ENCODE measurements around the gene TMPRSS11F.
"Not testable (repeated sequence)": the region's sequence is repeated elsewhere in the genome, so short reads cannot be mapped to it uniquely, and the experiment has no call there.

TMPRSS11F gene

GRCh38 chr4:68129793-68130192, at the start of gene TMPRSS11F:
TMPRSS11F (minus strand) TSS chr4:68129869; CDS start chr4:68129820, 49 bp downstream.
- no peak for ATAC-seq

- ATAC-seq: no peak
Measured at GRCh38 chr4:68176904-68177303, 47.2 kb upstream of the TMPRSS11F start.

- no peak for ATAC-seq
Measured at GRCh38 chr4:68176500-68176899, 46.8 kb upstream of the TMPRSS11F start.

DNA sequence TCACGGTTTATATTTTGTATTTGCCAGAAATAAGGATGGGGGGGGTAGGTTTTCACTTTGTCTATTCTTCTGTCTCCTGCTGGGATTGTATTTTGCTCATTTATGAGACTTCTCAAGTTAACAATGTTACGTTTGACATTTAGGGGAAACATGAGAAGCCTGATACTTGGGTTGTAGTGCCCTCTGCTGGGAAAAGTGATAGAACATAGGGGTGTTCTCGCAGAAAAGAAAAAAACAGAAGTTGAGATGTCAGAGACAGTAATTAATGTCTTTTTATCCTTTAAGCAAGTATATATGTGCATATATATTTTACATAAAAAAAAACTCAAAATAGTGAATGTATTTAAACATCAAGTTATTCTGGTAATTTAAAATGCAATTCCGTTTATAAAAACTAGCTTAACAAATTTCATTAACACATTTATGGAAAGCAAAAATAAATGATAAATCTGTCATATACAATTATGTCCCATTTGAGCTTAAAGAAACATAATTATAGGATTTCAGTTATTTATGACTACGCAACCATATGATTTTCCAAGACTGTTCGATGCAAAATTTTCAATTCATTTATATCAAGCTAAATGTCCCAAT, 46.0 kb upstream of the TMPRSS11F start:
- ATAC-seq: no peak

GRCh38 chr4:68174389-68174788, 44.7 kb upstream of the TMPRSS11F start:
- ATAC-seq: not testable (repeated sequence)

GRCh38 chr4:68172147-68172546, 42.5 kb upstream of the TMPRSS11F start:
- ATAC-seq: not testable (repeated sequence)

DNA sequence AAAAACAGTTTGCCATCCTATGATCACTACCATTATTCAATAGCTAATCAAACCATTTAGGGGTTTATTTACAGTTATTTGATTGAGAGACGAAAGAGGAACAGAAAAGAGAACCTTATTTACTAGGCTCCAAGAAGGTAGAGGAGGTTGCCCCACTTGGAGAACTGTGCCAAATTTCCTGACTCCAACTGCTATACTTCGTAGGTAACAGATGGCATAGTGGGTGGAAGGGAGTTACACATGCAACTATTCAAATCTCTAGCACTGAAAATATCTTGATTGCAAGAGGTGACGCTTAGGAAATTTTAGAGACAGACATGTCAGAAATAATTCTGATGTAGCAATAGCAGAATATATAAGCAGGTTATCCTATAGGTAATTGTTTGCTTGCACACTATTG, 38.0 kb upstream of the TMPRSS11F start:
- ATAC-seq: no peak

DNA sequence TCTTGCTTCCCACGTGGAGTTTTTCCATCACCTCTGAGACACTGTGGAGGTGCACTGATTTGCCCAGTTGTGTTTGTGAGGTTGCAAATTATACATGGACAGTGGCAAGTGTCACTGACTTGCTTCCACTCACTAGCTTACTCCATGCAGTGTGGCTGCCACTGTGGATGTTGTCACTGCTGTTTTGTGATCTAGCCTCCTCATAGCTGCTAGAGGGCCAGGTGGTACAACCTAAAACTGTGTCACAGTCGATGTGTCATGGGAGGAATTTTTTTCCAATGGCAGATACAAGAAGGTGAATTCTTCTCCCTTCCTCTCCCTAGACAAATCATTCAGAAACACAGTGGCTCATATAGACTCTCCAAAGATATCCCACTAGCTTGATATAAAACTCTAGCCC, 37.5 kb upstream of the TMPRSS11F start:
- ATAC-seq: no peak

GRCh38 chr4:68163754-68164153, 34.1 kb upstream of the TMPRSS11F start:
- ATAC-seq: no peak

- ATAC-seq: no peak
Measured at GRCh38 chr4:68162196-68162595, 32.5 kb upstream of the TMPRSS11F start.

- ATAC-seq: peak in 1 of 2 donors; percentile 46
Measured at GRCh38 chr4:68152411-68152810, 22.7 kb upstream of the TMPRSS11F start.

GRCh38 chr4:68148800-68149685, 19.4 kb upstream of the TMPRSS11F start:
- no peak for ATAC-seq

GRCh38 chr4:68147079-68147478, 17.4 kb upstream of the TMPRSS11F start:
- no peak for ATAC-seq

GRCh38 chr4:68145261-68145660, 15.6 kb upstream of the TMPRSS11F start:
- no peak for ATAC-seq

DNA sequence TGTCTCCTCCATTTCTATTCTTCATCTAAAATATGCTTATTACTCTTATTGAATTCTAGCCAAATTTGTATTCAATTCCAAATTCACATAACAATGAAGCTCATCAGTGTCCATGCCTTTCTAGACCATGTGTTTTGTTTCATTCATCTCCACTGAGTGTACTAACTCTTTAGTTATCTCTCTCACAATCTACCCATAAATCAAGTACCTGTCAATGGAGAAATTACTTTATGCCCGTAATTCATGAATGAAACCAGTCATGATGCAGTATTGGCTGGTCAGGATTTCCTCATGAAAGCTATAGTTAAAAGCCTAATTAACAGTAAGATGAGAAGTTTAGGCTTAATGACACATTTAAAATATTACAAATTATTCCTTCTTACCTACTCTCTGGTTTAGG, 12.2 kb upstream of the TMPRSS11F start:
- no peak for ATAC-seq

DNA sequence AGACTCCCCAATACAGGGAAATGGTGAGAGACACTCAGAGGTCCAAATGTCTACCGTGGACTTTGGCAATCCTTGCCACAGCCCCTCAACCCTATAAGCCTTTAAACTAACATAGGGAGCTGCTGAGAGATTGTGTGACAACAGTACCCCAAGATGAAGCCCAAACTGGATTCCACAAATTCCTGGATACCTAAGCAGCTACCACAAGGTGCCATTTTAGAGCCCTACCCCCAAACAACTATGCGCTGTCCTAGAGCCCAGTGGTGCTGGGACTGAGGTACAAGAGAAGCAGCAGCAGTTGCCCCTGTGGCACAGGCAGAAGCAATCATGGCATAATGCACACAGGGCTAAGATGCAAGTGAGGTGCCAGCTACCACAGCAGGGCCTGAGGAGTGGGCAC, 2.7 kb upstream of the TMPRSS11F start:
- ATAC-seq: no peak

DNA sequence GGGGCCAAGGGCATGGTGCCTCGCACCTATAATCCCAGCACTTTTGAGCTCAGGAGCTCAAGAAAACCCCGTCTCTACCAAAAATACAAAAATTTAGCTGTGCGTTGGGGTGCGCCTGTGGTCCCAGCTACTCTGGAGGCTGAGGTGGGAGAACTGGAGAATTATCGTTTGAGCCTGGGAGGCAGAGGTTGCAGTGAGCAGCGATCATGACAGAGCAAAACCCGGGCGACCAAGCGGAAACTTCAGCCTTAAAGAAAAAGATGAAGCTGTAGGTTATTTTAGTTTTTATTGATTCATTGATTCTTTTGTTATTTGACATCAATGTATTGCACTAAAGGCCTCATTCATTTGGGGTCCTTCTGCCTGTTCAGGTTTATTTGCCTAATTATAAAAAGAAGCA, 5.4 kb downstream of the TMPRSS11F start:
- no peak for ATAC-seq

DNA sequence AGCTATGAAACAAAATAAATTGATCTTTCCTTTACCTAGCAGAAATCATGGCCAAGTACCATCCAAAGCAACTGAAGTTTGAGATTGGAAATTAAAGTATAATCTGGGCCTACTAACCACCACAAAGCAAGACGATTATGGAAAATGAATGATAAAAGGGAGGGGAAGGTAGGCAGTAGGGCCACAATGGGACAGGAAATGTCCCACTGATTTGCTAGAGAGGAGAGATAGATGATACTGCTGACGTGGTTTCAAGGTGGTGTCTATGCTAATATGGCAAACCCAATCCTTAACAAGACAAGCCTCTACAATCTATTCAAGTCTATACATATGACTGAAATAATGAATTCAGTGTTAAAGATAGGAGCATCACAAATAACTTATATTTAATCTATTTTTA, 6.1 kb downstream of the TMPRSS11F start:
- ATAC-seq: no peak

GRCh38 chr4:68119921-68120320, 9.7 kb downstream of the TMPRSS11F start:
- no peak for ATAC-seq

GRCh38 chr4:68110441-68110840, 19.2 kb downstream of the TMPRSS11F start:
- ATAC-seq: no peak

DNA sequence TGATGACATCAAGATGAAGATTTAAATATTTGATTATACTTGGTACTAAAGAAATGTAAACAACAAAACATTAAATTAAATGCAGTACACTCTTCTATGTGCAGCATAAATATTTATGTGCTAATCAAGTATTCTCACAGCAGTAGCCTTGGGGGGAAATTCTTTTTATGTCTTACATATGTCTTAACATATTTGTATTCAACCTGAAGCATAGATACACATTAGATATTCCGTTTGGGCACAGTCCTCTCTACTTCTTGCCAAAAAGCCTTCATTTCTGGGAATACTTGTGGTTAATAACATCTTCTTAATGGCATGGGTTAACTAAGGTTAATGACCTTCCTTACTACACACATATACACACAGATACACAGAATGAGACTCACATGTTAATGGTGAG, 19.8 kb downstream of the TMPRSS11F start:
- no peak for ATAC-seq

DNA sequence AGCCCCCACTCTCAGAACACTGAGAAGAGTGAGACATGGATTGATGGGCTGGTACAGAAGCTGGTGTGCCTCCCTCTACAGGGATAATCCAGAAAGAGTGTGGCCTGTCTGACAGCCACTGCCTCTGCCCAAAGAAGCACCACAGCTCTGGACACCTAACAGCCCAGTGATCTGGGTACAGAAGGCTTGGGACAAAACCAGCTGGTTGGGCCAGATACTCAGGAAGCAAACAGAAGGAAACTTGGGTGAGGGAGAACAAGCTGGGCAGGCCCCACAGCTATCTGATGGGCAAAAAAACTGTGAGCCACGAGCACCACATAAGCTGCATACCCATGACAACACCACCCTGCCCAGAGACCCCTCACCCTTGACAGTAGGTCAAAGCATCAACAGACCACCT, 46.9 kb downstream of the TMPRSS11F start:
- no peak for ATAC-seq

GRCh38 chr4:68079928-68080327, 49.7 kb downstream of the TMPRSS11F start:
- no peak for ATAC-seq

DNA sequence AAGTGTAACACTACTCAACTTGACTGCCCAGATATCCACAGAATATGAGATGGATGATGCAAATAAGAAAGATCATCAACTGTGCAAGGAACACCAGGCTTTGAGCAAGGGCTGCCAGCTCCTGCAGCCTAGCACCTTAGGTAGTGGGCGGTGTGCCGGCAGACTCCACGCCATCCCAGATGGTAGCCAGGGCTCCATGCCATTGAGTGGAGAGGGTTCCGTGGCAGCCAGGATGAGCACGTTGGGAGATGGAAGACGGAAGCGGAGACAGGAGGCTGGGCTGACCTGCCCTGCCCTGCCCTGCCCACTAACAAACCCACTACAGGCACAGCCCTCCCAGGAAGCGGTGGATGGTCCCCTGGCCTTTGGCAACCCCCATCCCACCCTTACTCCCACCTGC, 51.9 kb downstream of the TMPRSS11F start:
- ATAC-seq: no peak
